IMR-90 (cell line): ENCODE results near the gene MPC2. TPM values are rescaled to one million over a fixed set of nuclear protein-coding genes. Genes with fewer than 3 reads are reported as not detected.

Experiments
- ATAC-seq: fragments of 200-7000 bp; cut with Tn5 transposase; 2 replicates; pipeline ENCODE4 v1.9.1; 2020; ENCODE audit warnings: low read depth, mild to moderate bottlenecking, moderate library complexity
- BruUV-seq: library from RNA; stranded (reverse); fragments of 400-500 nt; replicated peaks from 2 replicates; lab custom pipeline; 2021; lab: Mats Ljungman, UMichigan
- CTCF ChIA-PET: fragments of 300-600 bp; formaldehyde crosslinking; extraction: SDS; loops from one replicate; lab custom pipeline; 2021; ENCODE audit warnings: antibody characterized with exemption; lab: Yijun Ruan, JAX
- POLR2A ChIA-PET: fragments of 300-600 bp; sonication (Branson Sonifier 250); formaldehyde crosslinking; loops from one replicate; lab custom pipeline; 2022; ENCODE audit warnings: antibody characterized with exemption; ENCODE audit not compliant: unreplicated experiment; lab: Charles Lee
- DNase-seq: peaks from one replicate; pipeline ENCODE4 v3.0.0; 2013
- H2AFZ ChIP-seq: replicated peaks from 2 replicates; pipeline ENCODE3; 2013; ENCODE audit warnings: low read length, mild to moderate bottlenecking; ENCODE audit not compliant: poor library complexity
- H2AK5ac ChIP-seq: 2 replicates; pipeline ENCODE4 v1.6.1; 2013; ENCODE audit warnings: low read depth, low read length, inconsistent platforms
- H2AK9ac ChIP-seq: replicated peaks from 2 replicates; pipeline ENCODE3; 2013; ENCODE audit warnings: mild to moderate bottlenecking, low read depth, low read length, moderate library complexity; ENCODE audit not compliant: poor library complexity
- H2BK120ac ChIP-seq: 2 replicates; pipeline ENCODE4 v1.6.1; 2013; ENCODE audit warnings: low read depth, low read length, inconsistent platforms
- H2BK15ac ChIP-seq: 3 replicates; pipeline ENCODE4 v1.6.1; 2013; ENCODE audit warnings: low read depth, low read length, inconsistent platforms
- H2BK20ac ChIP-seq: 2 replicates; pipeline ENCODE4 v1.6.1; 2013; ENCODE audit warnings: low read depth, mild to moderate bottlenecking, inconsistent platforms, low read length, moderate library complexity
- H2BK5ac ChIP-seq: 2 replicates; pipeline ENCODE4 v1.6.1; 2013; ENCODE audit warnings: mild to moderate bottlenecking, low read depth, low read length, inconsistent platforms; ENCODE audit not compliant: poor library complexity, severe bottlenecking
- H3K14ac ChIP-seq: replicated peaks from 2 replicates; pipeline ENCODE4 v1.6.1; 2013; ENCODE audit warnings: low read depth, low read length, inconsistent platforms
- H3K18ac ChIP-seq: 2 replicates; pipeline ENCODE4 v1.6.1; 2013; ENCODE audit warnings: low read depth, low read length, control low read depth
- H3K23ac ChIP-seq: 2 replicates; pipeline ENCODE4 v1.6.1; 2013; ENCODE audit warnings: low read depth, low read length, inconsistent platforms
- H3K27ac ChIP-seq: 2 replicates; pipeline ENCODE4 v1.5.1; 2013; ENCODE audit warnings: mild to moderate bottlenecking, control low read depth, low read length; ENCODE audit not compliant: insufficient read depth
- H3K27me3 ChIP-seq: 2 replicates; pipeline ENCODE4 v1.6.1; 2013; ENCODE audit warnings: low read length; ENCODE audit not compliant: control insufficient read depth, insufficient read depth
- H3K36me3 ChIP-seq: 2 replicates; pipeline ENCODE4 v1.6.1; 2013; ENCODE audit warnings: low read length, mixed read lengths; ENCODE audit not compliant: control insufficient read depth, insufficient read depth
- H3K4ac ChIP-seq: 2 replicates; pipeline ENCODE4 v1.6.1; 2013; ENCODE audit warnings: low read depth, low read length, inconsistent platforms
- H3K4me1 ChIP-seq: 2 replicates; pipeline ENCODE4 v1.6.1; 2013; ENCODE audit warnings: low read length, mixed read lengths; ENCODE audit not compliant: control insufficient read depth, insufficient read depth
- H3K4me2 ChIP-seq: 2 replicates; pipeline ENCODE4 v1.6.1; 2013; ENCODE audit warnings: low read depth, mild to moderate bottlenecking, control low read depth, low read length, moderate library complexity
- H3K4me3 ChIP-seq: 2 replicates; pipeline ENCODE4 v1.5.1; 2013; ENCODE audit warnings: low read depth, mild to moderate bottlenecking, control low read depth, low read length, moderate library complexity; ENCODE audit not compliant: insufficient read depth
- H3K56ac ChIP-seq: 2 replicates; pipeline ENCODE4 v1.6.1; 2013; ENCODE audit warnings: low read length, inconsistent platforms; ENCODE audit not compliant: insufficient read depth; ENCODE audit errors: extremely low read depth
- H3K79me1 ChIP-seq, 2 experiments: 2 replicates each; pipeline ENCODE4 v1.6.1; 2013; ENCODE audit warnings: low read length in 2 of 2, inconsistent platforms in 1 of 2, low read depth in 1 of 2
- H3K9ac ChIP-seq: 2 replicates; pipeline ENCODE4 v1.6.1; 2013; ENCODE audit warnings: low read depth, low read length, control low read depth
- H3K9me1 ChIP-seq: 2 replicates; pipeline ENCODE4 v1.6.1; 2013; ENCODE audit warnings: low read length, inconsistent platforms; ENCODE audit not compliant: insufficient read depth
- H3K9me3 ChIP-seq: 2 replicates; pipeline ENCODE4 v1.6.1; 2013; ENCODE audit warnings: low read length; ENCODE audit not compliant: control insufficient read depth, insufficient read depth
- H4K20me1 ChIP-seq: 2 replicates; pipeline ENCODE4 v1.6.1; 2013; ENCODE audit warnings: low read length, inconsistent platforms; ENCODE audit not compliant: insufficient read depth
- H4K5ac ChIP-seq: 2 replicates; pipeline ENCODE4 v1.6.1; 2013; ENCODE audit warnings: mild to moderate bottlenecking, low read depth, low read length, control low read depth
- H4K8ac ChIP-seq, 2 experiments: 2 replicates each; pipeline ENCODE4 v1.6.1; 2013; ENCODE audit warnings: low read depth in 2 of 2, low read length in 2 of 2, control low read depth in 1 of 2, inconsistent platforms in 1 of 2
- H4K91ac ChIP-seq: 2 replicates; pipeline ENCODE4 v1.6.1; 2013; ENCODE audit warnings: low read depth, low read length, inconsistent platforms; ENCODE audit not compliant: insufficient read depth
- BHLHE40 ChIP-seq: fragments of 150-350 bp; IDR thresholded peaks from 2 replicates; pipeline ENCODE4 v1.6.1; 2016; ENCODE audit warnings: mild to moderate bottlenecking, low read depth, low read length
- CEBPB ChIP-seq: IDR thresholded peaks from 2 replicates; pipeline ENCODE4 v1.6.1; 2012; ENCODE audit warnings: low read depth, low read length, improper control_type of control experiment
- CHD1 ChIP-seq: IDR thresholded peaks from 2 replicates; pipeline ENCODE4 v1.6.1; 2012; ENCODE audit warnings: low read depth, low read length, improper control_type of control experiment
- CTCF ChIP-seq: conservative IDR thresholded peaks from 2 replicates; pipeline ENCODE4 v1.5.1; 2012; ENCODE audit warnings: mild to moderate bottlenecking, low read depth, low read length, improper control_type of control experiment
- ELK1 ChIP-seq: fragments of 150-350 bp; IDR thresholded peaks from 2 replicates; pipeline ENCODE4 v1.6.1; 2016; ENCODE audit warnings: low read depth, mild to moderate bottlenecking, low read length, moderate library complexity, borderline replicate concordance
- FOS ChIP-seq: fragments of 150-350 bp; IDR thresholded peaks from 2 replicates; pipeline ENCODE4 v1.6.1; 2016; ENCODE audit warnings: low read depth, low read length
- MAFK ChIP-seq: IDR thresholded peaks from 2 replicates; pipeline ENCODE4 v1.6.1; 2012; ENCODE audit warnings: low read depth, low read length, improper control_type of control experiment
- MAZ ChIP-seq: IDR thresholded peaks from 2 replicates; pipeline ENCODE4 v1.6.1; 2012; ENCODE audit warnings: low read depth, mild to moderate bottlenecking, low read length, improper control_type of control experiment, moderate library complexity, borderline replicate concordance
- MXI1 ChIP-seq: IDR thresholded peaks from 2 replicates; pipeline ENCODE4 v1.6.1; 2012; ENCODE audit warnings: low read depth, mild to moderate bottlenecking, low read length, moderate library complexity, borderline replicate concordance
- NFE2L2 ChIP-seq: fragments of 150-350 bp; IDR thresholded peaks from 2 replicates; pipeline ENCODE4 v1.6.1; 2016; ENCODE audit warnings: low read depth, mild to moderate bottlenecking, low read length
- POLR2A ChIP-seq: IDR thresholded peaks from 2 replicates; pipeline ENCODE4 v1.6.1; 2012; ENCODE audit warnings: mild to moderate bottlenecking, low read depth, low read length
- RCOR1 ChIP-seq: IDR thresholded peaks from 2 replicates; pipeline ENCODE4 v1.6.1; 2012; ENCODE audit warnings: mild to moderate bottlenecking, low read length, improper control_type of control experiment; ENCODE audit not compliant: insufficient replicate concordance
- RFX5 ChIP-seq: IDR thresholded peaks from 2 replicates; pipeline ENCODE4 v1.8.0; 2012; ENCODE audit warnings: low read depth, mild to moderate bottlenecking, low read length, moderate library complexity
- SMC3 ChIP-seq: fragments of 150-350 bp; IDR thresholded peaks from 2 replicates; pipeline ENCODE4 v1.6.1; 2016; ENCODE audit warnings: low read depth, mild to moderate bottlenecking, antibody characterized with exemption, low read length, moderate library complexity
- WGBS, 2 experiments: methylation state at CpG; one replicate each; pipeline versions ENCODE4 v1.1.5 to v1.1.7; 2013; ENCODE audit warnings: missing lambda C conversion rate in 2 of 2; ENCODE audit not compliant: insufficient read length in 1 of 2; ENCODE audit errors: extremely low coverage in 2 of 2; 5-methylcytosine and 5-hydroxymethylcytosine counted together
- dilution Hi-C: fragments of 300-500 bp; cut with HindIII; formaldehyde crosslinking; loops from one replicate; pipeline ENCODE4 v1.14.3; 2018; ENCODE audit warnings: low sequenced_read_pairs; ENCODE audit not compliant: unreplicated experiment
- in situ Hi-C: fragments of 300-500 bp; cut with MboI; formaldehyde crosslinking; loops from 3 replicates; pipeline ENCODE4 v1.14.3; 2019; ENCODE audit warnings: low sequenced_read_pairs, inconsistent platforms, mixed read lengths
- intact Hi-C: fragments of 100-400 bp; cut with micrococcal nuclease; formaldehyde crosslinking; loops from 2 replicates; pipeline ENCODE4 v1.10.0; 2022
- polyA plus RNA-seq, 3 experiments: library from polyadenylated mRNA; depleted of rRNA; stranded (reverse); fragments of >200 nt; gene quantifications; 2 replicates each; pipeline ENCODE4 v1.2.3, GENCODE V29; 2012; ENCODE audit warnings: low replicate concordance in 1 of 3
- total RNA-seq: library from RNA; depleted of rRNA; stranded (reverse); fragments of >200 nt; gene quantifications from 2 replicates; pipeline ENCODE4 v1.2.3, GENCODE V29; 2012
- TF ChIP-seq, protein P1 (sequence below): fragments of 150-350 bp; IDR thresholded peaks from 2 replicates; pipeline ENCODE4 v1.6.1; 2017; ENCODE audit warnings: mild to moderate bottlenecking, antibody characterized with exemption, low read length, low read depth

MPC2 gene
- total and polyA plus RNA-seq, 2 of the 4 experiments (the other 2 are of a cell fraction): 35.0 to 42.9 TPM

GRCh38 chr1:167927046-167927754 is 9.7 kb downstream of the MPC2 start:
- no peak for ATAC-seq
- BruUV-seq: no TSS peak
- in situ Hi-C loops: no loop called here
- no peak for TF ChIP-seq FOS
- TF ChIP-seq CEBPB: no peak
- TF ChIP-seq RCOR1: no peak
- no peak for TF ChIP-seq CHD1
- TF ChIP-seq MAFK: no peak
- TF ChIP-seq BHLHE40: no peak
- TF ChIP-seq RFX5: no peak
- no peak for TF ChIP-seq SMC3
- no peak for TF ChIP-seq CTCF
- no peak for TF ChIP-seq MXI1
- no peak for TF ChIP-seq MAZ
- TF ChIP-seq NFE2L2: no peak
- no peak for TF ChIP-seq POLR2A
- TF ChIP-seq ELK1: no peak
- TF ChIP-seq, protein P1, sequence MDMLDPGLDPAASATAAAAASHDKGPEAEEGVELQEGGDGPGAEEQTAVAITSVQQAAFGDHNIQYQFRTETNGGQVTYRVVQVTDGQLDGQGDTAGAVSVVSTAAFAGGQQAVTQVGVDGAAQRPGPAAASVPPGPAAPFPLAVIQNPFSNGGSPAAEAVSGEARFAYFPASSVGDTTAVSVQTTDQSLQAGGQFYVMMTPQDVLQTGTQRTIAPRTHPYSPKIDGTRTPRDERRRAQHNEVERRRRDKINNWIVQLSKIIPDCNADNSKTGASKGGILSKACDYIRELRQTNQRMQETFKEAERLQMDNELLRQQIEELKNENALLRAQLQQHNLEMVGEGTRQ: no peak

More at GRCh38 chr1:167927046-167927754, 9.7 kb downstream of the MPC2 start:
- Histone ChIP-seq H4K5ac (no peak overlapping the region), H3K27ac (no peak overlapping the region), H3K4me1 (peaks cover 2% of the 10 kb centered on the region), H3K36me3 (no peaks in the 10 kb centered on the region; the same call in 1 of the 2 replicates), H2BK15ac (no peak overlapping the region), H3K4me2 (no peak overlapping the region), H2AK5ac (no peak overlapping the region), H3K4ac (no peak overlapping the region), H4K20me1 (no peaks in the 10 kb centered on the region; the same call in 1 of the 2 replicates), H3K56ac (no peak overlapping the region), H3K79me1 (peaks cover 8 to 28% of the 10 kb centered on the region in 2 experiments; a peak in 2 of 4 replicates), H2BK120ac (no peak overlapping the region), H3K18ac (no peak overlapping the region), H3K9me3 (no peaks in the 10 kb centered on the region), H3K27me3 (no peaks in the 10 kb centered on the region), H3K23ac (no peak overlapping the region), H3K9ac (no peak overlapping the region), H4K91ac (no peak overlapping the region), H2BK5ac (no peak overlapping the region), H3K9me1 (no peaks in the 10 kb centered on the region), H2AK9ac (no peak overlapping the region), H3K4me3 (no peak overlapping the region), H2AFZ (no peak overlapping the region), H3K14ac (no peak overlapping the region), H4K8ac (no peak overlapping the region), H2BK20ac (no peak overlapping the region)
- POLR2A ChIA-PET: interaction anchor here (1.4 kb wide), 1 partner anchor 9 kb away, joined by 3 read pairs; the partner anchor contains the start of gene DCAF6
- CTCF ChIA-PET: interaction anchor here (0.7 kb wide), 1 partner anchor 81 kb away, joined by 6 read pairs; no protein-coding TSS in a partner anchor
- no CpG with 5 or more reads among the region's 4 CpGs for WGBS, 2 experiments
- dilution Hi-C loops (no loop called here), intact Hi-C loops (no loop called here)
- DNase-seq: no peak
